ENCODE results near the gene C9orf152.
"Not testable (repeated sequence)": the region's sequence is repeated elsewhere in the genome, so short reads cannot be mapped to it uniquely, and the experiment has no call there.

C9orf152 gene

DNA sequence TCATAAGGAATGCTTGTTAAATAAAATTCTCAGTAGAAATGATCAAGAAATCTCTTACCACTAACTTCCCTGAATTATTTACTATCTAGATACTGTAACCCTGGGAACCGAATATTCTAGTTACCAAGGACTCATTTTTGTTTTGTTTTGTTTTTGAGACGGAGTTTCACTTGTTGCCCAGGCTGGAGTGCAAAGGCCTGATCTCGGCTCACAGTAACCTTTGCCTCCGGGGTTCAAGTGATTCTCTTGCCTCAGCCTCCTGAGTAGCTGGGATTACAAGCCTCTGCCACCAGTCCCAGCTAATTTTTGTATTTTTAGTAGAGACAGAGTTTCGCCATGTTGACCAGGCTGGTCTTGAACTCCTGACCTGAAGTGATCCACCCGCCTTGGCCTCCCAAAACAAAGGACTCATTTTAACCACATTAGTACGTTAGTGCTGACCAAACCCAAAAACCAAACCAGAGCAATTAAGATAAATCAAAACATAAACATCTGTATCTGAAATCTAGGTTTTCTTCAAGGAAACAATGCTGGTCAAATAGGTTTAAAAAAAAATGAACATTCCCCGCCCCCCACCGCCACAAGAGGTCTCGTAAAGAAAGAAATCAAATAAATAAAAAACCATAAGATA, 44.7 kb upstream of the C9orf152 start:
- TF ChIP-seq, protein P1, sequence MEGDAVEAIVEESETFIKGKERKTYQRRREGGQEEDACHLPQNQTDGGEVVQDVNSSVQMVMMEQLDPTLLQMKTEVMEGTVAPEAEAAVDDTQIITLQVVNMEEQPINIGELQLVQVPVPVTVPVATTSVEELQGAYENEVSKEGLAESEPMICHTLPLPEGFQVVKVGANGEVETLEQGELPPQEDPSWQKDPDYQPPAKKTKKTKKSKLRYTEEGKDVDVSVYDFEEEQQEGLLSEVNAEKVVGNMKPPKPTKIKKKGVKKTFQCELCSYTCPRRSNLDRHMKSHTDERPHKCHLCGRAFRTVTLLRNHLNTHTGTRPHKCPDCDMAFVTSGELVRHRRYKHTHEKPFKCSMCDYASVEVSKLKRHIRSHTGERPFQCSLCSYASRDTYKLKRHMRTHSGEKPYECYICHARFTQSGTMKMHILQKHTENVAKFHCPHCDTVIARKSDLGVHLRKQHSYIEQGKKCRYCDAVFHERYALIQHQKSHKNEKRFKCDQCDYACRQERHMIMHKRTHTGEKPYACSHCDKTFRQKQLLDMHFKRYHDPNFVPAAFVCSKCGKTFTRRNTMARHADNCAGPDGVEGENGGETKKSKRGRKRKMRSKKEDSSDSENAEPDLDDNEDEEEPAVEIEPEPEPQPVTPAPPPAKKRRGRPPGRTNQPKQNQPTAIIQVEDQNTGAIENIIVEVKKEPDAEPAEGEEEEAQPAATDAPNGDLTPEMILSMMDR (IDR thresholded peaks at IDR 0.05; ENCODE audit: insufficient read depth, low read depth, low read length, missing control alignments): no peak
- DNase-seq (ENCODE audit: low read depth): no peak

DNA sequence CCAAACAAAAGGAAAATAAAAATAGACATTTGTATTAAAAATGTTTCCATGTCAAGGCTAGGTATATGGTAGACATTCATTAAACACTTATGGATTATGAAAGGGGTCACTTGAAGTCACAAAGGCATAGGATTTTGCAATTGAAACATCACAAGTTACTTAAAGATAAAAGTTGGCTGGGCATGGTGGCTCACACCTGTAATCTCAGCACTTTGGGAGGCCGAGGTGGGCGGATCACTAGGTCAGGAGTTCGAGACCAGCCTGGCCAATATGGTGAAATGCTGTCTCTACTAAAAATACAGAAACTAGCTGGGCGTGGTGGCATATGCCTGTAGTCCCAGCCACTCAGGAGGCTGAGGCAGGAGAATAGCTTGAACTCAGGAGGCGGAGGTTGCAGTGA, 43.8 kb upstream of the C9orf152 start:
- not testable (repeated sequence) for H3K4me3 ChIP-seq (ENCODE audit: low read length); DNase-seq (ENCODE audit: low read depth)

More for the DNA sequence above, 44.7 kb upstream of the C9orf152 start:
- H3K4me3 ChIP-seq (ENCODE audit: low read length): no peak overlapping the region

DNA sequence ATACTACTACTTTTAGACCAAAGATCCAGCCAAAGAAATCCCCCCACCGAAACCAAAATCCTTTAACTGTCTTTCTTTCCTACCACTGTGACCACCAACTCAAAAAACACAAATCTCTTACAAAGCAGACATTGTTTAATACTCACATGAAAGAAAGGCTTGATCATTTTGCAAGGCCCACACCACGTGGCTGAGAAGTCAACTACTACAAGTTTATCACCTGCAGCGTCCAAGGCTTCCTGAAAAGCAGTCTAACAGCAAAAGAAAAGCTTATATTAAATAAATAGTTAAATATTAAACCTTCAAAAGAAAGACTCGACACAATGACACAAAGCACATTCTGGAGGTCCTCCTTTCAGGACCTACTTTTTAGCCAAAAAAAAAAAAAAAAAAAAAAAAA, 43.3 kb upstream of the C9orf152 start:
- DNase-seq (ENCODE audit: low read depth): no peak
- no peak overlapping the region for H3K4me3 ChIP-seq (ENCODE audit: low read length)
- TF ChIP-seq, protein P1 (IDR thresholded peaks at IDR 0.05; ENCODE audit: insufficient read depth, low read depth, low read length, missing control alignments): no peak

DNA sequence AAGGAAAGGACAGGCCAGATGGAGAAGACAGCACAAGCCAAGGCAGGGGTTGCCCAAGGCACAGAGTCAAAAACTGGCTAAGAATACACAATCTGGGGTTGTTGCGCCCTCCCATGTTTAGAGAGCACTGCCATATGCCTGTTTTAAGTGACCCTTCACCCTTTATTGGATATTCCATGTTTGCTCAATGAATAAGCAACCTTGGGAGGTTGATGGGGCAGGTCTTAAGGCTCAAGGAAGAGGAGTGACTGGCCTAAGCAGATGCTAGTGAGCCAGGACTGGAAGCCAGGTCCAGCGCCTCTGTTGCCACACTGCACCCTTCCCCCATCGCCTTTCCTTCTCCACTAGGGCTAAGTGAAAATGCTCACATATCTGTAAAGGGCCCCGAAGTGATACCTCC, 41.6 kb upstream of the C9orf152 start:
- no peak for DNase-seq (ENCODE audit: low read depth)
- no peak overlapping the region for H3K4me3 ChIP-seq (ENCODE audit: low read length)
- TF ChIP-seq, protein P1 (IDR thresholded peaks at IDR 0.05; ENCODE audit: insufficient read depth, low read depth, low read length, missing control alignments): no peak

DNA sequence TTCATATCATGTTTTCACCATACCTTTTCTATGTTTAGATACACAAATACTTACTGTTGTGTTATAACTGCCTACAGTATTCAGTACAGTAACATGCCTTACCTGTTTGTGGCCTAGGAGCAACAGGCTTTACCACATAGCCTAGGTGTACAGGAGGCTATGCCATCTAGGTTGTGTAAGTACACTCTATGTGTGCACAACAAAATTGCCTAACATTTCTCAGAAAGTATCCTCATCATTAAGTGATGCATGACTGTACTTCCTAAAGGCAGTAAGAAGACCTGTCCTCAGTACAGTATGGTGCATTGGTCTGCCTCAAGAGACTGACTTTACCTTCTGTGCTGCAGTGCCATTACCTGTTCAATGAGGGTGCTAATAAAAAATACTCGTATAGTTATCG, 40.4 kb upstream of the C9orf152 start:
- TF ChIP-seq, protein P1 (IDR thresholded peaks at IDR 0.05; ENCODE audit: insufficient read depth, low read depth, low read length, missing control alignments): no peak
- peak; percentile 80 for DNase-seq (ENCODE audit: low read depth)

DNA sequence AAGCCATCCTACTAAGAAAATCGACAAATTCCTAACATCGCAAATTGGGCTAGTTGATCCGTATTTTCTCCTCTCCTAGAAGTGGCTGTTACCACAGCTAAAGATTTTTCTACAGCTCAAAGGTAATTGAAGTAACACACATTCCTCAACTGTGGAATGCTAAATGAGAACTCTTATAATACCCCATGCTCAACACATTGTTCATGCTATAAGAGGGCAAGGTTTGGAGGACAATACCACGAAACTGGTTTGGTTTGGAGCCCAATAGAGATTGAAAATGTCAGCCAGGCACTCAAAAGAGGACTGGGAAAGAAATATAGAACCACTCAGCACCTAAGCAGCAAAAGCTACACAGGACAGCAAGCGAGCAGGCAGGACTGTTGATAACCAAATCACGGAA, 38.3 kb upstream of the C9orf152 start:
- TF ChIP-seq, protein P1 (IDR thresholded peaks at IDR 0.05; ENCODE audit: insufficient read depth, low read depth, low read length, missing control alignments): no peak
- DNase-seq (ENCODE audit: low read depth): no peak
- no peak overlapping the region for H3K4me3 ChIP-seq (ENCODE audit: low read length)

More for the DNA sequence above, 40.4 kb upstream of the C9orf152 start:
- no peak overlapping the region for H3K4me3 ChIP-seq (ENCODE audit: low read length)

DNA sequence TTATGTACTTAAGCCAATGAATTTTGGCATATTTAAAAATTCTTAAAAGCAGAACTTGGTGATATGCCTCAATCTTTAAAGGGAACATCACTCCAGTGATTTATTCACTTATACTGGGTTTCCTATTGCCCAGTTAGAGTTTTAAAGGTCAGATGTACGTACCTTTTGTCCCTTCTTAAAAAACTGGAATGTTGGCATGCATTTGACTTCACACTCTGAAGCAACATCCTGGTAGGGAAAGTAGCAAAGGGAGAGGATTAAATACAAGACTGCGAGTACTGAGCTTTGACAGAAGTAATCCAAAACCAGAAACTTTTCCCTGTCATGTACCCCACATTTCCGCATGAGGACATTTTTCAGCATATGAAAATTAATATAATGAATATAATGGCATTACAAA, 36.7 kb upstream of the C9orf152 start:
- DNase-seq (ENCODE audit: low read depth): no peak
- no peak overlapping the region for H3K4me3 ChIP-seq (ENCODE audit: low read length)
- TF ChIP-seq, protein P1 (IDR thresholded peaks at IDR 0.05; ENCODE audit: insufficient read depth, low read depth, low read length, missing control alignments): no peak

Data from epithelial cell of esophagus (primary cell).